Tibial nerve (tissue), 4 donors: ENCODE data around the gene EXT2. TPM values are rescaled to one million over a fixed set of nuclear protein-coding genes. Genes with fewer than 3 reads are reported as not detected.
A peak's percentile ranks its signal among the peaks of the same experiment; 100 is the strongest.

Source experiments
- DNase-seq, 2 donors: peaks; one replicate each; pipeline ENCODE4 v3.0.0-alpha.2; 2019; ENCODE audit warnings: low spot score in 2 of 2
- H3K27ac ChIP-seq, 4 donors: fragments of 200-600 bp; sonication (generic) in 3 of 4; one replicate each; pipeline ENCODE4 v1.5.1; 2017 to 2019; ENCODE audit warnings: mild to moderate bottlenecking in 1 of 4
- H3K27me3 ChIP-seq, 2 donors: fragments of 200-600 bp; sonication (generic) in 1 of 2; one replicate each; pipeline versions ENCODE4 v1.5.1 to v1.6.0; 2017 to 2019
- H3K36me3 ChIP-seq, 3 donors: fragments of 200-600 bp; sonication (generic); one replicate each; pipeline ENCODE4 v1.5.1; 2018 to 2019
- H3K4me1 ChIP-seq, 4 donors: fragments of 200-600 bp; sonication (generic) in 3 of 4; one replicate each; pipeline ENCODE4 v1.5.1; 2017 to 2019
- H3K4me3 ChIP-seq, 4 donors: fragments of 200-600 bp; sonication (generic) in 3 of 4; one replicate each; pipeline ENCODE4 v1.5.1; 2017 to 2019; ENCODE audit warnings: mild to moderate bottlenecking in 1 of 4, moderate library complexity in 1 of 4
- H3K9me3 ChIP-seq, 4 donors: fragments of 200-600 bp; sonication (generic) in 3 of 4; one replicate each; pipeline ENCODE4 v1.5.1; 2017 to 2019
- CTCF ChIP-seq, 5 experiments: fragments of 200-600 bp in 3 of 5; fragments of 450-650 bp in 2 of 5; sonication (generic) in 3 of 5; IDR thresholded peaks; one replicate each; pipeline ENCODE4 v1.5.1; 2016 to 2019; ENCODE audit warnings: antibody characterized with exemption in 5 of 5, mild to moderate bottlenecking in 3 of 5, moderate library complexity in 2 of 5
- EP300 ChIP-seq, 2 donors: sonication (generic); formaldehyde crosslinking; IDR thresholded peaks; one replicate each; pipeline ENCODE4 v1.6.1; 2017; ENCODE audit warnings: antibody characterized with exemption in 2 of 2, mild to moderate bottlenecking in 1 of 2
- POLR2A ChIP-seq, 2 donors: fragments of 450-650 bp; IDR thresholded peaks; one replicate each; pipeline ENCODE4 v1.6.1; 2017; ENCODE audit warnings: antibody characterized with exemption in 2 of 2, mild to moderate bottlenecking in 2 of 2, moderate library complexity in 2 of 2
- WGBS, 2 donors: methylation state at CpG; one replicate each; pipeline ENCODE4 v1.1.5; 2018; 5-methylcytosine and 5-hydroxymethylcytosine counted together
- total RNA-seq, 4 donors: library from RNA; depleted of rRNA; stranded (reverse); fragments of >200 nt; gene quantifications; one replicate each; pipeline ENCODE4 v1.1.0, GENCODE V29; 2016

Gene EXT2
- total RNA-seq, 4 donors from 2014 or later: 69.3 to 80.0 (median 73.1) TPM

- 53 to 64% methylated on average over 10 of the region's 10 CpGs for WGBS, 2 donors
- no peak overlapping the region for H3K27ac ChIP-seq
- H3K36me3 ChIP-seq: no peaks in the 10 kb centered on the region
- peak in 1 of 2 donors; percentile 22 for DNase-seq
- H3K4me3 ChIP-seq: no peak overlapping the region
- H3K27me3 ChIP-seq: no peaks in the 10 kb centered on the region
- no peaks in the 10 kb centered on the region for H3K4me1 ChIP-seq
- no peaks in the 10 kb centered on the region for H3K9me3 ChIP-seq
- TF ChIP-seq POLR2A (IDR thresholded peaks at IDR 0.05): no peak
- peak; percentile 77 to 87 (median 84) for TF ChIP-seq CTCF (IDR thresholded peaks at IDR 0.05)
- TF ChIP-seq EP300 (IDR thresholded peaks at IDR 0.05): no peak
Measured at GRCh38 chr11:44286268-44286880, 190.9 kb downstream of the EXT2 start.

GRCh38 chr11:44286911-44287310 is 191.4 kb downstream of the EXT2 start:
- no peaks in the 10 kb centered on the region for H3K4me1 ChIP-seq
- H3K36me3 ChIP-seq: no peaks in the 10 kb centered on the region
- no peak overlapping the region for H3K4me3 ChIP-seq
- H3K27me3 ChIP-seq: no peaks in the 10 kb centered on the region
- DNase-seq: no peak
- H3K27ac ChIP-seq: no peak overlapping the region
- TF ChIP-seq POLR2A (IDR thresholded peaks at IDR 0.05) (no peak), EP300 (IDR thresholded peaks at IDR 0.05) (no peak), CTCF (IDR thresholded peaks at IDR 0.05) (no peak)
- no peaks in the 10 kb centered on the region for H3K9me3 ChIP-seq
- WGBS, 2 donors: 74 to 88% methylated on average over 11 of the region's 11 CpGs

GRCh38 chr11:44288133-44288526 is 192.7 kb downstream of the EXT2 start:
- H3K27me3 ChIP-seq: no peaks in the 10 kb centered on the region
- no peak overlapping the region for H3K27ac ChIP-seq
- H3K4me3 ChIP-seq: no peak overlapping the region
- no peaks in the 10 kb centered on the region for H3K9me3 ChIP-seq
- H3K4me1 ChIP-seq: no peaks in the 10 kb centered on the region
- H3K36me3 ChIP-seq: no peaks in the 10 kb centered on the region
- DNase-seq: no peak
- WGBS, 2 donors: 90 to 92% methylated on average over 3 of the region's 3 CpGs
- TF ChIP-seq CTCF (IDR thresholded peaks at IDR 0.05) (no peak), EP300 (IDR thresholded peaks at IDR 0.05) (no peak), POLR2A (IDR thresholded peaks at IDR 0.05) (no peak)

GRCh38 chr11:44290208-44290607 is 194.7 kb downstream of the EXT2 start:
- H3K4me1 ChIP-seq: no peaks in the 10 kb centered on the region
- TF ChIP-seq EP300 (IDR thresholded peaks at IDR 0.05) (no peak), POLR2A (IDR thresholded peaks at IDR 0.05) (no peak), CTCF (IDR thresholded peaks at IDR 0.05) (no peak)
- DNase-seq: no peak
- no peaks in the 10 kb centered on the region for H3K27me3 ChIP-seq
- H3K4me3 ChIP-seq: no peak overlapping the region
- H3K27ac ChIP-seq: no peak overlapping the region
- no peaks in the 10 kb centered on the region for H3K36me3 ChIP-seq
- WGBS, 2 donors: 49 to 78% methylated on average over 4 of the region's 4 CpGs
- no peaks in the 10 kb centered on the region for H3K9me3 ChIP-seq

Other genes starting within 250 kb of the EXT2 start
- gene ALKBH3, start 214.8 kb upstream of the EXT2 start, total RNA-seq: 10 to 100 TPM; 30.4 to 45.0 (median 38.0) TPM
- 100 to 1,000 TPM; 127 to 220 (median 157) TPM for gene C11orf96, start 153.0 kb upstream of the EXT2 start, total RNA-seq
- gene ACCSL, start 47.7 kb upstream of the EXT2 start, total RNA-seq: under 1 TPM in 1 of 4 donors, not detected in 3; 0.78 TPM
- 10 to 100 TPM; 17.7 to 45.8 (median 31.5) TPM for gene ACCS, start 29.4 kb upstream of the EXT2 start, total RNA-seq
- gene ALX4, start 214.5 kb downstream of the EXT2 start, total RNA-seq: under 1 TPM in 3 of 4 donors, not detected in 1; under 0.01 to 0.30 (median 0.22) TPM